Measurements from ENCODE around the gene ENO3.
A peak's percentile ranks its signal among the peaks of the same experiment; 100 is the strongest.

Gene ENO3

GRCh38 chr17:4959261-4959965, 8.5 kb downstream of the ENO3 start:
- H3K36me3 ChIP-seq (ENCODE audit: control insufficient read depth, insufficient read depth, low read length) = no peaks in the 10 kb centered on the region
- H3K27me3 ChIP-seq (ENCODE audit: control insufficient read depth, insufficient read depth, low read length) = no peaks in the 10 kb centered on the region
- H3K79me2 ChIP-seq = peaks cover 5% of the 10 kb centered on the region
- H3K27ac ChIP-seq = no peak overlapping the region
- peaks cover 6% of the 10 kb centered on the region for H3K4me1 ChIP-seq
- H3K9ac ChIP-seq = no peak overlapping the region
- H3K4me3 ChIP-seq (ENCODE audit: low read depth, low read length) = no peak overlapping the region
- H3K9me3 ChIP-seq (ENCODE audit: control insufficient read depth, low read length) = no peaks in the 10 kb centered on the region
- no peak overlapping the region for H2AFZ ChIP-seq
- TF ChIP-seq CTCF (IDR thresholded peaks at IDR 0.05) = no peak
- no peak overlapping the region for H3K4me2 ChIP-seq (ENCODE audit: low read length)

GRCh38 chr17:4960279-4960922, 9.5 kb downstream of the ENO3 start:
- peaks cover 6% of the 10 kb centered on the region for H3K4me1 ChIP-seq
- no peak overlapping the region for H3K27ac ChIP-seq
- H3K4me3 ChIP-seq (ENCODE audit: low read depth, low read length) = no peak overlapping the region
- no peaks in the 10 kb centered on the region for H3K9me3 ChIP-seq (ENCODE audit: control insufficient read depth, low read length)
- H3K4me2 ChIP-seq (ENCODE audit: low read length) = no peak overlapping the region
- no peaks in the 10 kb centered on the region for H3K27me3 ChIP-seq (ENCODE audit: control insufficient read depth, insufficient read depth, low read length)
- H3K79me2 ChIP-seq = peaks cover 7% of the 10 kb centered on the region
- H3K36me3 ChIP-seq (ENCODE audit: control insufficient read depth, insufficient read depth, low read length) = no peaks in the 10 kb centered on the region
- TF ChIP-seq CTCF (IDR thresholded peaks at IDR 0.05) = no peak
- H3K9ac ChIP-seq = no peak overlapping the region
- no peak overlapping the region for H2AFZ ChIP-seq

- Histone ChIP-seq H3K4me3 (ENCODE audit: low read depth, low read length) (no peak overlapping the region), H3K9me3 (ENCODE audit: control insufficient read depth, low read length) (no peaks in the 10 kb centered on the region), H2AFZ (no peak overlapping the region), H3K4me1 (peaks cover 10% of the 10 kb centered on the region), H3K27me3 (ENCODE audit: control insufficient read depth, insufficient read depth, low read length) (no peaks in the 10 kb centered on the region), H3K27ac (no peak overlapping the region), H3K9ac (no peak overlapping the region), H3K36me3 (ENCODE audit: control insufficient read depth, insufficient read depth, low read length) (no peaks in the 10 kb centered on the region), H3K79me2 (peaks cover 7% of the 10 kb centered on the region), H3K4me2 (ENCODE audit: low read length) (no peak overlapping the region)
- TF ChIP-seq CTCF (IDR thresholded peaks at IDR 0.05) = no peak
Observed at GRCh38 chr17:4965311-4965986, 14.5 kb downstream of the ENO3 start.

- peak overlapping the region; percentile 87 for H3K9ac ChIP-seq
- H3K9me3 ChIP-seq (ENCODE audit: control insufficient read depth, low read length) = no peaks in the 10 kb centered on the region
- H3K4me1 ChIP-seq = peaks cover 10% of the 10 kb centered on the region
- peak overlapping the region; percentile 94 for H3K4me2 ChIP-seq (ENCODE audit: low read length)
- H3K79me2 ChIP-seq = peaks cover 2% of the 10 kb centered on the region
- H3K27me3 ChIP-seq (ENCODE audit: control insufficient read depth, insufficient read depth, low read length) = no peaks in the 10 kb centered on the region
- H3K36me3 ChIP-seq (ENCODE audit: control insufficient read depth, insufficient read depth, low read length) = no peaks in the 10 kb centered on the region
- H3K27ac ChIP-seq = peak overlapping the region; percentile 99
- H2AFZ ChIP-seq = peak overlapping the region; percentile 97
- TF ChIP-seq CTCF (IDR thresholded peaks at IDR 0.05) = no peak
- H3K4me3 ChIP-seq (ENCODE audit: low read depth, low read length) = peak overlapping the region; percentile 92
Observed at GRCh38 chr17:4966844-4967538, 16.1 kb downstream of the ENO3 start.
